Suprapubic skin (tissue), 4 donors: ENCODE data around the gene NLRP11. TPM values are rescaled to one million over a fixed set of nuclear protein-coding genes. Genes with fewer than 3 reads are reported as not detected.

ENCODE experiments used
- DNase-seq, 2 donors: peaks; one replicate each; pipeline ENCODE4 v3.0.0-alpha.2; 2019; ENCODE audit warnings: low spot score in 2 of 2
- H3K27ac ChIP-seq: fragments of 200-600 bp; sonication (generic); one replicate; pipeline ENCODE4 v1.5.1; 2019
- H3K27me3 ChIP-seq: fragments of 200-600 bp; sonication (generic); one replicate; pipeline ENCODE4 v1.5.1; 2019
- H3K36me3 ChIP-seq: fragments of 200-600 bp; sonication (generic); one replicate; pipeline ENCODE4 v1.5.1; 2019
- H3K4me1 ChIP-seq: fragments of 200-600 bp; sonication (generic); one replicate; pipeline ENCODE4 v1.5.1; 2019
- H3K4me3 ChIP-seq: fragments of 200-600 bp; sonication (generic); one replicate; pipeline ENCODE4 v1.5.1; 2019; ENCODE audit warnings: mild to moderate bottlenecking
- H3K9me3 ChIP-seq: fragments of 200-600 bp; sonication (generic); one replicate; pipeline ENCODE4 v1.5.1; 2019
- CTCF ChIP-seq, 2 donors: fragments of 200-600 bp in 1 of 2; fragments of 450-650 bp in 1 of 2; sonication (generic) in 1 of 2; IDR thresholded peaks; one replicate each; pipeline ENCODE4 v1.5.1; 2016 to 2019; ENCODE audit warnings: antibody characterized with exemption in 2 of 2, mild to moderate bottlenecking in 1 of 2, moderate library complexity in 1 of 2
- EP300 ChIP-seq: sonication (generic); formaldehyde crosslinking; IDR thresholded peaks from one replicate; pipeline ENCODE4 v1.6.1; 2017; ENCODE audit warnings: antibody characterized with exemption
- POLR2A ChIP-seq, 2 donors: fragments of 450-650 bp; IDR thresholded peaks; one replicate each; pipeline ENCODE4 v1.6.1; 2017; ENCODE audit warnings: antibody characterized with exemption in 2 of 2, mild to moderate bottlenecking in 2 of 2, moderate library complexity in 2 of 2
- POLR2AphosphoS5 ChIP-seq, 3 donors: sonication (generic); formaldehyde crosslinking; IDR thresholded peaks; one replicate each; pipeline ENCODE4 v1.6.1; 2017; ENCODE audit warnings: antibody characterized with exemption in 3 of 3
- WGBS: methylation state at CpG from one replicate; pipeline ENCODE4 v1.1.5; 2018; 5-methylcytosine and 5-hydroxymethylcytosine counted together
- total RNA-seq, 4 donors: library from RNA; depleted of rRNA; stranded (reverse); fragments of >200 nt; gene quantifications; one replicate each; pipeline ENCODE4 v1.1.0, GENCODE V29; 2016

NLRP11 gene
- total RNA-seq, 4 donors from 2014 or later: 0.26 TPM; not detected in 3

GRCh38 chr19:55858969-55859368, 27.2 kb upstream of the NLRP11 start:
- Histone ChIP-seq H3K36me3 (no peaks in the 10 kb centered on the region), H3K9me3 (peaks cover 8% of the 10 kb centered on the region), H3K4me1 (no peaks in the 10 kb centered on the region), H3K4me3 (no peak overlapping the region), H3K27ac (no peak overlapping the region), H3K27me3 (no peaks in the 10 kb centered on the region)
- DNase-seq: no peak
- 70% methylated on average over 5 of the region's 5 CpGs for WGBS
- TF ChIP-seq CTCF (IDR thresholded peaks at IDR 0.05) (no peak), POLR2A (IDR thresholded peaks at IDR 0.05) (no peak), POLR2AphosphoS5 (IDR thresholded peaks at IDR 0.05) (no peak)

- H3K4me1 ChIP-seq: no peaks in the 10 kb centered on the region
- WGBS: 91% methylated on average over 12 of the region's 14 CpGs
- no peak overlapping the region for H3K4me3 ChIP-seq
- no peaks in the 10 kb centered on the region for H3K27me3 ChIP-seq
- H3K36me3 ChIP-seq: no peaks in the 10 kb centered on the region
- peaks cover 8% of the 10 kb centered on the region for H3K9me3 ChIP-seq
- H3K27ac ChIP-seq: no peak overlapping the region
- no peak for TF ChIP-seq POLR2A (IDR thresholded peaks at IDR 0.05)
- TF ChIP-seq EP300: no peak
- no peak for TF ChIP-seq POLR2AphosphoS5 (IDR thresholded peaks at IDR 0.05)
- TF ChIP-seq CTCF (IDR thresholded peaks at IDR 0.05): no peak
- DNase-seq: no peak
Measured at GRCh38 chr19:55858401-55858800, 26.6 kb upstream of the NLRP11 start.

GRCh38 chr19:55857974-55858373, 26.2 kb upstream of the NLRP11 start:
- TF ChIP-seq POLR2A (IDR thresholded peaks at IDR 0.05) (no peak), CTCF (IDR thresholded peaks at IDR 0.05) (no peak), EP300 (no peak), POLR2AphosphoS5 (IDR thresholded peaks at IDR 0.05) (no peak)
- Histone ChIP-seq H3K36me3 (no peaks in the 10 kb centered on the region), H3K27ac (no peak overlapping the region), H3K4me1 (no peaks in the 10 kb centered on the region), H3K27me3 (no peaks in the 10 kb centered on the region), H3K4me3 (no peak overlapping the region), H3K9me3 (peaks cover 8% of the 10 kb centered on the region)
- DNase-seq: no peak
- WGBS: 92% methylated on average over 23 of the region's 23 CpGs

- Histone ChIP-seq H3K4me1 (no peaks in the 10 kb centered on the region), H3K36me3 (no peaks in the 10 kb centered on the region), H3K27me3 (no peaks in the 10 kb centered on the region), H3K4me3 (no peak overlapping the region), H3K27ac (no peak overlapping the region), H3K9me3 (peaks cover 8% of the 10 kb centered on the region)
- WGBS: 71% methylated on average over 4 of the region's 4 CpGs
- TF ChIP-seq EP300: no peak
- no peak for TF ChIP-seq POLR2A (IDR thresholded peaks at IDR 0.05)
- TF ChIP-seq CTCF (IDR thresholded peaks at IDR 0.05): no peak
- no peak for TF ChIP-seq POLR2AphosphoS5 (IDR thresholded peaks at IDR 0.05)
- DNase-seq: no peak
Measured at GRCh38 chr19:55857149-55857548, 25.4 kb upstream of the NLRP11 start.

- TF ChIP-seq CTCF (IDR thresholded peaks at IDR 0.05) (no peak), POLR2A (IDR thresholded peaks at IDR 0.05) (no peak), EP300 (no peak), POLR2AphosphoS5 (IDR thresholded peaks at IDR 0.05) (no peak)
- WGBS: 81% methylated on average over 1 of the region's 1 CpG
- no peak for DNase-seq
- Histone ChIP-seq H3K9me3 (peaks cover 4% of the 10 kb centered on the region), H3K4me3 (no peak overlapping the region), H3K27me3 (no peaks in the 10 kb centered on the region), H3K27ac (no peak overlapping the region), H3K4me1 (no peaks in the 10 kb centered on the region), H3K36me3 (no peaks in the 10 kb centered on the region)
Measured at GRCh38 chr19:55855160-55855559, 23.4 kb upstream of the NLRP11 start.
